WI38 (cell line): ENCODE data around the gene CRYZL1.

ENCODE experiments used
- H3K4me3 ChIP-seq: 2 replicates; pipeline ENCODE4 v1.5.1; 2011; ENCODE audit warnings: low read depth, mild to moderate bottlenecking, control low read depth, low read length
- TF ChIP-seq, protein P1 (sequence below): IDR thresholded peaks from 2 replicates; pipeline ENCODE4 v1.5.1; 2012; ENCODE audit warnings: low read depth, mild to moderate bottlenecking, control low read depth, low read length

CRYZL1 gene

DNA sequence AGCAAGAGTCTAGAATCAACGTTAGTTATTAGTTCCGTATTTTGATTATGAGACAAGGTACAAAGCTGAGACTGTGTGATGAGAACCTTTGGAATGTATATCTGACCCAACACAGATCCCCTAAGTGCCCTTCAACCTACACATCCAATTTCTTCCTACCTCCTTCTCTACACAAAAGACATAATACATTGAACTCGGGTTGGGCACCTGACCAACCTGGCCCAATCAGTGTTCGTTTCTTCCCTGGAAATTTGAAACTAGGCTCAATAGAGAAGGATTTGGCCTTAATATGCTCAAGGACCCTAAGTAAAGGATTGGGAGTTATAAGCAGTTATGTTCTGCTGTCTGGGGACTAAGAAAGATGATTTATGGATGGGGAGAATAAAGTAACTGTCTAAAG is 12.9 kb upstream of the CRYZL1 start:
- TF ChIP-seq, protein P1, sequence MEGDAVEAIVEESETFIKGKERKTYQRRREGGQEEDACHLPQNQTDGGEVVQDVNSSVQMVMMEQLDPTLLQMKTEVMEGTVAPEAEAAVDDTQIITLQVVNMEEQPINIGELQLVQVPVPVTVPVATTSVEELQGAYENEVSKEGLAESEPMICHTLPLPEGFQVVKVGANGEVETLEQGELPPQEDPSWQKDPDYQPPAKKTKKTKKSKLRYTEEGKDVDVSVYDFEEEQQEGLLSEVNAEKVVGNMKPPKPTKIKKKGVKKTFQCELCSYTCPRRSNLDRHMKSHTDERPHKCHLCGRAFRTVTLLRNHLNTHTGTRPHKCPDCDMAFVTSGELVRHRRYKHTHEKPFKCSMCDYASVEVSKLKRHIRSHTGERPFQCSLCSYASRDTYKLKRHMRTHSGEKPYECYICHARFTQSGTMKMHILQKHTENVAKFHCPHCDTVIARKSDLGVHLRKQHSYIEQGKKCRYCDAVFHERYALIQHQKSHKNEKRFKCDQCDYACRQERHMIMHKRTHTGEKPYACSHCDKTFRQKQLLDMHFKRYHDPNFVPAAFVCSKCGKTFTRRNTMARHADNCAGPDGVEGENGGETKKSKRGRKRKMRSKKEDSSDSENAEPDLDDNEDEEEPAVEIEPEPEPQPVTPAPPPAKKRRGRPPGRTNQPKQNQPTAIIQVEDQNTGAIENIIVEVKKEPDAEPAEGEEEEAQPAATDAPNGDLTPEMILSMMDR = no peak
- H3K4me3 ChIP-seq = no peak overlapping the region

DNA sequence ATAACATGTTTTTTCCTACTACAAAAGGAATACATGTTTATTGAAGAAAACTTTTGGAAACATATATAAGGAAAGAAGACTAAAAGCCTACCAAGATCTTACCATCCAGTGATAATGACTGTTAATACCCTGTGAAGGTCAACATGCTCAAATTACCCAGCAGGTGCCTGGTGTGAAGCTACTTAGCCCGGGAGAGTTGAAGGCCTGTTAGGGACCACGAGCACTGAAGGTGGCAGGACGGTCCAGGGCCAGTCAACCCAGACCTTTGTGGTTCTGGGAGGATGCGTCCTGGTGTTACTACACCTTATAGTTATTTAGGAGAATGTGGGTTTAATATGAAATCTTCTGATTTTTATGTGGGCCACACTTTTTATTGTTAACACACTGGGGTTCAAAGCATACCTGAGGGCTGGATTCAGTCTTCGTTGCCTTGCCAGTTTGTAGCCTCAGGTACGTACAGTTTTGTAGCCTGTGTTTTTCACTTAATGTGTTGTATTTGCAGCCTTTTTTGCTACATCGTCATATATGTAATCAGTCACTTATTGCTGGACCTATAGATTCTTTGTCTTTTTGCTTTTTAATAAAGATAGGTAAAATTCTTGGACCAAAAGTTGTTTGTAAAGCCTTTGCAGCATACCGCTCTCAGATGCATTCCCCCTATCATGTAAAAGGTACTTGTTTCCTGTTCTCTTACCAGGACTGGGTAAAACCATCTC is 10.6 kb upstream of the CRYZL1 start:
- no peak overlapping the region for H3K4me3 ChIP-seq
- TF ChIP-seq, protein P1 = no peak

DNA sequence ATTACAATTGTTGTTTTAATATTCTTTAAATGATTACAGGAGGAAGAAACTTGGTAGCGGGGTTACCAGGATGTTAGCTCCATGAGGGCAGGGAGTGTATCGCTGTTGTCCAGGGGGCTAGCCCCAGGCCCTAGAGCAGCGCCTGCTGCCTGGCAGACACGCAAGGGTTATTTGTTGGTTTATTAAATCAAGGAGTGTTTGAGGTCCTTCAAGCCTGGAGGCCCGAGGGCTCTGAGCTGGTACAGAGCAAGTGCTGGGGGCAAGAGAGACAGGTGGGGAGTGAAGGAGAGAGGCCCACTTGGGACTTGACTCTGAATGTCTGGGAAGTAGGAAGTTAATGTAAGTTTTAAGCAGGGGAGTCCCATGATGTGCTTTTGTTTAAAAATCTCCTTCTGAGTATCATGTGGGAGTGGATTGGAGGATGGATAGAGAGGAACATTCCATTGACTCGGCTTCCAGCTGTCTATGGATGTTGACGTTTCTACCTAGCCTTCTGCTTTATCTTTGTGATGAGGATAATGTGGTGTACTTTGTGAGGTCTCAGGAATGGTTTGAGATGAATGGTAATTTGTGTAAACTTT is 9.5 kb upstream of the CRYZL1 start:
- TF ChIP-seq, protein P1 = no peak

DNA sequence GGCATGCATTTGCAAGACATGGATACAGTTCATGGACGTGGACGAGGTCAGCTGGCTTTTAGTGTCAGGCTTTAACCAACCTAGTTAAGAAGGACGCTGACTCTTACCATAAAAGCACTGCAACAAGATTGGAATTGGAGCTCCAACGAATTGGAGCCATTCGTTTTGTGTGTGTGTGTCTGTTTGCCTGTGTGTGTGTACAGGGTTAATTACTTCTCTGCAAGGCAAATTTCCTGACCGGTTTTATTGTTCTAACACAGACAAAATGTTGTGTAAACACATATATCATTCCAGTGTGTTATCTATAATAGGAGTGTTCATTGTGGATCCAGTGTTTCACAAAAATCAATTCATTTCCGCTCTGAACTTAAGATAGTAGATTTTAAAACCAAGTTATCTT is 8.7 kb upstream of the CRYZL1 start:
- H3K4me3 ChIP-seq = no peak overlapping the region
- TF ChIP-seq, protein P1 = no peak

More for the DNA sequence above, 9.5 kb upstream of the CRYZL1 start:
- H3K4me3 ChIP-seq = no peak overlapping the region

DNA sequence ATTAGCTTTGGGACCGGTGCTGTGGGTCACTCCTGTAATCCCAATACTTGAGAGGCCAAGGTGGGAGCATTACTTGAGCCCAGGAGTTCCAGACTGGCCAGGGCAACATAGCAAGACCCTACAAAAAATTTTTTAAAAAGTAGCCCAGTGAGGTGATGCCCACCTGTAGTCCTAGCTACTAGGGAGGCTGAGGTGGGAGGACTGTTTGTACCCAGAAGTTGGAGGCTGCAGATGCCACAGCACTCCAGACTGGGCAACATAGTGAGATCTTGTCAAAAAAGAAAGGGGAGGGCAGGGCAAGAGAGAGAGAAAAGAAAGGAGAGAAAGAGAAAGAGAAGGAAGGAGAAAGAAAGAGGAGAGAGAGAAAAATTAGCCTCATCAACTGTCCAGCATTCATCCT is 7.0 kb upstream of the CRYZL1 start:
- TF ChIP-seq, protein P1 = no peak
- H3K4me3 ChIP-seq = no peak overlapping the region

DNA sequence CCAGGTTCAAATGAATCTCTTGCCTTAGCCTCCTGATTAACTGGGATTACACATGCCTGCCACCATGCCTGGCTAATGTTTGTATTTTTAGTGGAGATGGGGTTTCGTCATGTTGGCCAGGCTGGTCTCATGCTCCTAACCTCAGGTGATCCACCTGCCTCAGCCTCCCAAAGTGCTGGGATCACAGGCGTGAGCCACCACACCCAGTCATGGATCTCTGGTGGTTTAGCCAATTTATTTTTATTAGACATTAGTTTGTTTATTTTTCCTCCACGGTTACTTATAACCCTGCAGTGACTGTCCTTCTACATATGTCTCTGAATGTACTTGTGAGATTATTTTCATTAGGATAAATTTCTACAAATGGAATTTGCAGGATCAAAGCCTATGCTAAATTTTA is 6.0 kb upstream of the CRYZL1 start:
- no peak overlapping the region for H3K4me3 ChIP-seq
- TF ChIP-seq, protein P1 = no peak

DNA sequence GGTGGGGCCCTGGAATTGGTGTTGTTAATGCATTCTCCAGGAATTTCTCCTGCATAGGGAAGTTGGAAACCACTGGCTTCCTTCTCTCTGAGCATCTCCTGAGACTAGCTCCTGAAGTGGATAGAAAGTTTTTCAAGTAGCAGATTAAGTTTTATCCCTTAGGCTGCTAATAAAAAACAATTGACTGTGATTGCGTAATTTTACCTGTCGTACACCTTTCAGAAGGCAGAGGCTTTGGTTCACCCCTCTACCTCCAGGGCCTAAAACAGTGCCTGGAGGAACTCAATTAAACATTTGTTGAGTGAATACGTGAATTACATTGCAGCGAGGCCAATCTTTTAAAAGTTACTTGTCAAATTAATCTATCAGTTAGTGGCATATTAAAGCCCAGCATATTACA is 4.2 kb upstream of the CRYZL1 start:
- TF ChIP-seq, protein P1 = no peak
- H3K4me3 ChIP-seq = no peak overlapping the region
